Adrenal gland (tissue), 5 donors: ENCODE measurements around the gene PI4KB.

Source experiments
- CTCF ChIP-seq, 6 experiments: fragments of 450-650 bp in 4 of 6; fragments of 200-600 bp in 2 of 6; sonication (generic) in 1 of 6; IDR thresholded peaks; 1 replicate in 5 of 6; 2 replicates in 1 of 6; pipeline versions ENCODE4 v1.5.1 to v1.8.0; 2016 to 2021; ENCODE audit warnings: antibody characterized with exemption in 6 of 6, mild to moderate bottlenecking in 2 of 6, moderate library complexity in 1 of 6
- POLR2A ChIP-seq, 2 donors: fragments of 450-650 bp; IDR thresholded peaks; one replicate each; pipeline ENCODE4 v1.6.1; 2017; ENCODE audit warnings: antibody characterized with exemption in 2 of 2, mild to moderate bottlenecking in 2 of 2, moderate library complexity in 1 of 2
- donor health status: DM: no; HTN: no; CAD: no.

- no peak for TF ChIP-seq CTCF (IDR thresholded peaks at IDR 0.05)
- TF ChIP-seq POLR2A (IDR thresholded peaks at IDR 0.05): peak in 1 of 2 donors; percentile 14
Measured at GRCh38 chr1:151267760-151268159, 59.5 kb downstream of the PI4KB start.
